ENCODE data around the gene ZNF248.
"Not testable (repeated sequence)": the region's sequence is repeated elsewhere in the genome, so short reads cannot be mapped to it uniquely, and the experiment has no call there.

Gene ZNF248

DNA sequence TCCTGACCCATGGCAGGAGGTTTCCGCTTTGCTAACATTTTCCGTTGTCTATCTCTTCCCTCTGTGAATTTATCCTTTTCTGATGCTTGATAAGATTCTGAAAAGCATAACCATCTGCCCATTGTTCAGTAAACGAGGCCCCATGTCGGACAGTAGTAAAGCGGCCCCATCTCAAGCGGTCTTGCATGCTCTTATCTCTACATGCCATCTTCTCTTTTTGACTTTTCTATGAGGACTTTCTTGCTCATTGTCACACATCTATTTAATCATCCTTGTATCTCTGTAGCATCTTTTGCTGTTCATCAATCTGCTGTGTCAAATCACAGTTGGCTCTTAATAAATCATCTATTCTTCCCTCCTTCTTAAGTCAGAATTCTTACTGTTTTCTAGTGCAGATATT is 37.6 kb downstream of the ZNF248 start:
- DNase-seq: no peak

DNA sequence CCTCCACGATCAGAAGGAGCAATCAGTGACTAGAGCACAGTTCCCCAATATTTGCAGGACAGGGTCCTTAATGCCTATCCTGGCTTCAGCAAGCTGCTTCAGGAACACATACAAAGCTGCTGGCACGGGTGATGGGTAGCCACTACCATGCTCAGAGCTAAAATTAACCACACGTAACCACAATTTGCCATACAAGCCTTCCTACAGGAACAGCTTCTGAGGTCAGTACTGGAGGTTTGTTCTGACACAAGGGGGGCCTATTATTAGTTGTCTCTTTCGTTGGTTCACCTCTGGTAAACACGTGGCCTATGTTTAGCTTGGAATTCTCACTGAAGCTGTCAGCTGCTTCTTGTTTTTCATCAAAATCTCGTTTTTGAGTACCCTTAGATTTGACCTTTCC is 41.1 kb downstream of the ZNF248 start:
- no peak for DNase-seq

DNA sequence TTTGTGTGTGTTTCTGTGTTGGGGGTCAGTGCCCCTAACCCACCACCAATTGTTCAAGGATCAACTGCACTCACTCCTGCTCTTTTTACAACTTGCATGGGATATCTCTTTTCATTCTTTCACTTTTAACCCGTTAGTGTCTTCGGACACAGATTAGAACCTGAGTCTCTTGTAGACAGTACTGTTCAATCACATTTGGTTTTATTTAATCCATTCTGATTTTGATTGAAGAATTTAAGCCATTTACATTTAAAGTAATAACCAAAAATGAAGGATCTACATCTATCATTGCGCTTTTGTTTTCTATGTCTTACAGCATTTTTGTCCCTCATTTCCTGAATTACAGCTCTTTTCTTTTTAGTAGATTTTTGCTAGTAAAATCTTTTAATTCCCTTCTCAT is 43.6 kb downstream of the ZNF248 start:
- DNase-seq: no peak

DNA sequence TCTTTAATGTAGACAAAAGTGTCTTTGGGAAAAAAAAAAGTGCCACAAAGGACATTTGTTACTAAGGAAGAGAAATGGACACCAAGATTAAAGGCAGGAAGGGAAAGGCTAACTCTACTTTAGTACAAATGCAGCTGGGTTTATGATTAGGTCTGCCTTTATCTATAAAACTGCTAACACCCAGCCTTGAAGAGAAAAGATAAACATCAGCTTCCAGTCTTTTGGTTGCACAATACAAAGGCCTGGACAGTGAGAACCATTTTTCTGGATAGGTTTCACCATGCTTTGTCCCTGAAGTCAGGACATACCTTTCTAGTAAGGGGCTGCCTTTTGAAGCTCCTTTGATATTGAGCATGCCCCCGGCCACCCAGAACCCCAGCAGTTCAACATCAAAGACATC is 45.1 kb downstream of the ZNF248 start:
- no peak for DNase-seq

DNA sequence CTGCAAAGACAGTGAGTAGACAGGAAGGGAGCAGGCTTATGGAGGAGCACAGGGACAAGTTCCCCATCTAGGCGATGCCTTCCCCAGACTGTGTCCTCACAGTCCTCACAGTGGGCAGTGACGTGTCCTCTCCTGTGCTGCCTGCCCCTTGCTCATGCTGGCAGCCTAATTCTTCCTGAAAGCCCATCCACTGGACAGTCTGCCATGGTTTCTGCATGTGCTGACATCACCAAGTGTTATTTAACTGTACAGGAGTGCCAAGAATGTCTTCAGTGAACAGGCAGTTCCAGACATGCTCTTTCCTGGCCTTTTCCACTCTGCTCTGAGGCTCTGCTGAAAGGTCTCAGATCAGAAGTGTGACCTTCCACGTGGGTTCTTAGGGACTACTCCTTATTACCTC is 54.1 kb downstream of the ZNF248 start:
- DNase-seq: no peak

DNA sequence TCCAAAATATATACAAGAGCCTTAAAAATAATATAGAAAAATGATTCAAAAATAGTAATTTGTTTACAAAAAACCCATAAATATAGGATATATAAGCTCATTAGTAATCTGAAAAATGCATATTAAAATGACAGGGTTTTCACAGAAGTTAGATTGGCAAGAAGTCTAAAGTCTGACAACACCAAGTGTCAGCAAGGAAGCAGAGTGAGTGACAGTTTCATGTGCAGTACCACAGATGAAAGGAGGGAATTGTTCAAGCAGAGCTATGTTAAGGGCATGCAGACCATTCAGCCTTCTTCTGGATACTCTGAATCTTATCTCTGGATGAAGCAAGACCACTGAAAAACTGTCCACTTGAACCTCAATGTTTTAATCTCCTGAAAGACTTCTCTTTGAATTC is 55.9 kb downstream of the ZNF248 start:
- DNase-seq: no peak

DNA sequence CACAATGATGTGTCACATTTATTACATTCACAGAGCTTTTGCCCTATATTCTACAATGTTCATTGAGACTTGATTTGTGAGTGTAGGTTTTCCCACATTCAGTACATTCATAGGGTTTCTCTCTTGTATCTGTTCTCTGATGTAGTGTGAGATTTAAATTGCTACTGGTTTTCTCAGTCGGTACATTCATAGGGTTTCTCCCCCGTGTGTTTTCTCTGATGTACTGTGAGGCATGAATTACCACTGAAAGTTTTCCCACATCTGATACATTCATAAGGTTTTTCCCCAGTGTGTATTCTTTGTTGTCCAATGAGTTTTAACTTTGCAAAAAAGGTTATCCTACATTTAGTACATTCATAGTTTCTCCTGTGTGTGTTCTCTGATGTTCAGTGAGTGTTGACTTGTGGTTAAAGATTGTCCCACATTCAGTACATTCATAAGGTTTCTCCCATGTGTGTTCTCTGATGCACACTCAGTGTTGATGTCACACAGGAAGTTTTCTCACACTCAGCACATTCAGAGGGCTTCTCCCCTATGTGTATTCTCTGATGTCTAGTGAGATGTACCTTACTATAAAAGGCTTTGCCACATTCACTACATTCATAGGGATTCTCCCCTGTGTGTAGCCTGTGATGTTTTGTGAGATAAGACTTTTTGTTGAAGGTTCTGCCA is 63.0 kb downstream of the ZNF248 start:
- no peak for DNase-seq

DNA sequence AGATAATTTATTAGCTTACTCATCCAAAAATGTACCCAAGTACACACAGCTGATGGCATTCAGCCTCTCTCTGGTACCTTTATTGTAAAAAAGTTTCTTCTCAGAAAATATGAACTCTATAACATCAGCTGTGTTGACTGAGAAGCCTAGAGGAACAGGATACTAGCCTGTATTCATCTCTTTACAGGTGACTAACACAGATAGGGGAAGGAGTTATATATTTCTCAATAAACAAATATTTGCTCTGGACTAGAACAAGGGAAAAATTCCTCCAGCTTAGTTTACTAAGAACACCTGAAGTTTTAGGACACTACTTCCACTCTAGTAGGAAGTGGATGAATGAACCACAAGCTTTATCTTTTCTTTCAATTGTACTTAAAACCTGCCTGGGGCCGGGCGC is 67.8 kb downstream of the ZNF248 start:
- no peak for DNase-seq

DNA sequence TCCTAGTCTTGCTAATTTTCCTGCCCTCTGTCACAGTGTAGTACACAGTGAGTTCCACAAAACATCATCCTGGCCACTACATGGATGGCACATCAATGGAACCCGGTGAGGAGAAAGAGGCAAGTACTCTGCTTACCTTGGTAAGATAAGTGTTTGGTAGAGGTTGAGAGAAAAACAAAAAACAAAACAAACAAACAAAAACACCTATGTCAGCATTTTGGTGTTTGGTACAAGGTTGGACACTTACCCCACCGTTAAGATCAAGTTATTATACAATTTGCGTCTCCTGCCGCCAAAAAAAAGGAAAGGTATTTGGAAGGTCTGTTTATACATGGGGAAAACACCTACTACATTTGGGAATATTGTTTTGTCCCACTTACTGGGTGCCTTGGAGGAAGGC is 72.7 kb downstream of the ZNF248 start:
- no peak for DNase-seq

DNA sequence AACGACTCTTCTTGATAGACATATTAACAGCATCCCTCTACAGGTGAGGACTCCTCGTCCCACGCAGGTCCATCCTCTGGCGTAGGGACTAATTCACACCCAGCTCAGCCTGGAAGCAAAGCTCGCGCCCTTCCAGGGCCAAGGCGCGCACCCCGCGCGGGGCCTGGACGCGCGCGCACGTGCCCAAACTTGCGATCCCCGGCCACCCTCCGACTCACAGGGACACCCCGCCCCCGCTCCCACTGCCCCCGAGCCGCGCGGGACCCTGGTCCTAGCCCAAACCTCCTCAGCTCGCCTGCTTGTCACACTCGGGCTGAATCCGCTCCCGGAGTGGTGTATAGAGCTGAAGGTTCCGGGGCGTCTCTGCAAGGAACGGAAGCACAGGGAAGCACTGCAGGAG is 76.9 kb downstream of the ZNF248 start:
- no peak for DNase-seq

DNA sequence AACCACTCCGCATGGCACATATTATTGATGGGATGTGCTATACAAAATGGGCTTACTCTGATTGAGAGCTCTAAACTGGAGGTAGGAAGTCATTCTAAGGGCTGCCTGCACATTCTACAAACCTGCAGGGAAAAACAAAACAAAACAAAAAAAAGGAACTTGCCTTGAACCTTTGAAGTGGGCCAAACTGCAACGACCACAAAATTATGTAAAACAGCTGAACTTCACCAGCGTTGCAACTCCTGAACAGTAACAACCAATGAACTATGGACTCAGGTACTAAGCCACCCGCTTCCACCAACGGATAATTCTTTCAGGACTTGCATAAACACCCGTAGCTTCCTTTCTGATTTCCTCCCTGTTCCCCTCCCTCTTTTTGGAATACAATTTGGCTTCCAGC is 80.4 kb downstream of the ZNF248 start:
- DNase-seq: no peak

DNA sequence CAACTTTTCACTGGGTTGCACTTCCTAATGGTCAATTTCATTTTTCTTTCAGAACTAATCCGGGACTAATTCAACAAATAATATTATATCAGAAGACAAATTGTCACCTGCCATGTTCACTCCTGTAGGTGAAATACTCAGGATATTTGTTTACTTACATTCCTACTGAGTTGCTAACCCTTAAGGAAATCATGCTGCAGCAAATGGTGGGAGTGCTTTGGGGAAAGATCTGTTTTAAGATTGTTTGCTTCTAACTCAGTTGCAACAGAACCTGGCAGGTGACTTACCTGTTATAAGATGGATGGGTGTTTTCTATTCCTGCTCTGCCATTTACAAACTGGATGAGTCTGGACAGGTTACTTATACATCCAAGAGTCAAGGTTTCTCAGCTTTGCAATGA is 81.8 kb downstream of the ZNF248 start:
- no peak for DNase-seq

DNA sequence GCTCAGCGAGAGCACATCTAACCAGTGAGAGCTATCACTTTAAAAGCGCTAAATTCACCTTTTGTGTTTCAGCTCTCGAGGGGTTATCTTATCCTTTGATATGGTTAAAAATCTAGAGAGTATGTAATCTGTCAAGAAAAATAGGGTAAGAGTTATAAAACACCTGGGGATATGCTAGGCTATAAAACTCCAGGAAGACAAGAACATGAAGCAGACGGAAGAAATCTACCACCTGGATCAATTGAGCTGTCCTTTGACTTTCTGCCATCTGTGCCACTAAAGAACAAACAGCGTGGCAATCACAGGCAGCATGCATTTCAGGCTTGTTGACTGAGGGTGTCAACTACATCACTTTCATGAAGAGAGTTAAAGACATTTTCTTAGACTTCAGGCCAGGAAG is 83.1 kb downstream of the ZNF248 start:
- no peak for DNase-seq

DNA sequence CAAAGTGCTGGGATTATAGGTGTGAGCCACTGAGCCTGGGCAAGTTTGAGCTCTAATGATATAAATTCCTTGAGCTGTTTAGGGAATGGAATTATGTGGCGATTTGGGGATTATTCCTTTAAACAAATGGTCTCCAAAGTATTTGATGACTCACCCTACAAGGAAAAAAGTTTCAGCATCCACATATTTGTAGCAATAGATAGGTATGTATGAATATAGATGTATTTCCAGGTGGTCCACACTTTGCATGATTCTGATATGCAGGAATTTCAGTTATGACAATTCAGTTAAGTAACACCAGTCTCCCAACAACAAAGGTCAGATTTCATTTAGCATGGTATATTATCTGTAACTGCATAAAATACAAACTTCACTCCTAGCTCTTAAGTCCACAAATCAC is 92.2 kb downstream of the ZNF248 start:
- DNase-seq: no peak

DNA sequence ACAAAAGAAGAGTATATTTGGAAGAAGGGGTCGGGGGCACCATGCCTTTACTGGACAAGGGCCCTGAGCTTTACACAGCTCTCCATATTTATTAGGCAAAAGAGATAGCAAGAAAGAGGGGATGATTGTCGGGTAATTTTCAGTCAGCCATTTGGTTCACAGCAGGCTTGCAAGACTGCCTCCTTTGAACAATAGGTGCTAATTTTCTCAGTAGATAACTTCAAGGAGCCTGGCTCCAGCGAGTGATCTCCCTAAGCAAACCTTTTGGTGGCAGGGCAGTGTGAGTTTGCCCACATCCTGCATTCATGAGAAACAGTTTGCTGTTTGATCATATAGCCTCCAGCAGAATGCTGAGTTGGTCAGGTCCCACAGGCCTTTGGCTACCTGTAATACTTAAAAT is 94.3 kb downstream of the ZNF248 start:
- DNase-seq: no peak

DNA sequence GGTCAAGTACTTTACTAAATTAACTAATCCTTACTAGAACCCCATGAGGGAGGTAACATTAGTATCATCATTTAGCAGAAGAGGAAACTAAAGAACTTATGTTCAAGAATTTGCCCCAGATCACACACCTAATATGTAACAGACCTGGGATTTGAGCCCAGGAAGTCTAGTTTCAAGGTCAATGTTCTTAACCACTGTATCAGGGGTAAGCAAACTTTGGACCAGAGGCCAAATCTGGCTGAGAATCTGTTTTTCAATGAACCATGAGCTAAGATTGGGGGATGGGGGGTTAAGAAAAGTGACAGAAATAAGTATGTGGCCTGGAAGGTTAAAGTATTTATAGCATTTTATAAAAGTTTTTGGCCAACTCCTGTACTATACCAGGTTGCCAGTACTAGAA is 95.1 kb downstream of the ZNF248 start:
- DNase-seq: no peak

DNA sequence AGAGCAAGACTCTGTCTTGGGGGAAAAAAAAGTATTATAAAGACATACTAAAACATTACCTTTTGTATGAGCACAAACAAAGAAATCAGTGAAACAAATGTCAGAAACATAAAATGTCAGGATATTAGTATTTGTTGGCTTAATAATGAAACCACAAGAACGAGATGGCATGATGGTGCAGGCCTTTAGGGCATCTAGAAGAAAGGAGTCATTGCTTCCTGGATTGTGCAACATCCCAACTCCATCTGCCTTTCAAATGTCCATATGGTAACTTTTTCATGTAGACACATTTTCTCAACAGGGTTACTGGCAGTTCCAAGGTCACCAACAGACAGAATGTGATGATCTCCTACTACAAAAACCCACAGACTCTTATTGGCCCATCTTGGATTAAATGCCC is 96.6 kb downstream of the ZNF248 start:
- no peak for DNase-seq

DNA sequence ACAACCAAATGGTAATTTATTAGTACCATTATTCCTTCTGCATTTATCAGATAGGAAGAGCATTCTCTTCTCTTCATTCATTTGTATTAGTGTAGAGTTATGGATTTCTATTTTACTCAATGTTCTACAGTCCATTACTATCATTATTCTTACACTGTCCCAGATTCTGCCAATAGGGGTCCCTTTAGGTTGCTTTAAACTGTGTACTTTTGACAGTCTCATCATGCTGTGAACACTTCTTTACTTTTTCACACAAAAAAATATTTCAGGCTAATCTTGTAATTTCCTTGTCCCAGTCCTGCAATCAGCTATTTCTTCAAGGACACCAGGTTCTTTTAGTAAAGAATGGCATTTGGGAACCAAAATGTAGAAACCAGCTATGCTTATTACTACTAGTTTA is 99.3 kb downstream of the ZNF248 start:
- no peak for DNase-seq

DNA sequence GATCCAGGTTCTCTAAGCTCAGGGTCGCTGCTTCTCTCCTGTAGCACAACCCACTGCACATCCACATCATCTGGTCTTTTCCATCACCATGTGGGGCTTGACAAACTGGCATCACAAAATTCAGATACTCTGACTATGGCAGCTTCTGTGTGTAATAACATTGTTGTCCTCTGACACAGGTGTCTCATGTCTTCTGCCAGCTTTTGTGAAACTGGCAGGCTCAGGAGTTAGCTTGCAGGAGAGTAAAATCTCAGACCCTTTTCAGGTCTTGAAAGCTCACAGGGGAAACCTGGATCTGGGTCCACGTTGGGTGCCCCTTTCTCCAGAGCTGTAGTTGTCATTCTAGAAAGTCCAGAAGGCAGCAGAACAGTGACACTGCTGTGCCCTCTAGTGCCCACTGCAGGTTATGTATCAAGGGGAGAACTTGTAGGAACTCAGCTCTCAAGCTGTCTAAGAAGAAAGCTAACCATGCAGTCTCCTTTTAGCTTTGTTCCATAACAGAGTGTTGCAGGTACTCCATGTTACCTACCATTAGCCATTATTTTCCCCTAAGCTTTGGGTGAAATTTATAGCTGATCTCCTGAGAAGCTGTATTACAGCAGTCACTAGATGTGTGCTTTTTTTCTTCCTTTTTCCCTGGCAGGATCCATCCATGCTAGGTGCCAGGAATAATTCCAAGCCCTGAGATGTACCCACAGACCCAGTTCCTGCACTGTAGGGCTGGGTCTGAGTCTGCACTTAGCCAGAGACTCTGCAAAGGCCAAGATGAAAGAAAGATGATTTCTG is 102.7 kb downstream of the ZNF248 start:
- no peak for DNase-seq

DNA sequence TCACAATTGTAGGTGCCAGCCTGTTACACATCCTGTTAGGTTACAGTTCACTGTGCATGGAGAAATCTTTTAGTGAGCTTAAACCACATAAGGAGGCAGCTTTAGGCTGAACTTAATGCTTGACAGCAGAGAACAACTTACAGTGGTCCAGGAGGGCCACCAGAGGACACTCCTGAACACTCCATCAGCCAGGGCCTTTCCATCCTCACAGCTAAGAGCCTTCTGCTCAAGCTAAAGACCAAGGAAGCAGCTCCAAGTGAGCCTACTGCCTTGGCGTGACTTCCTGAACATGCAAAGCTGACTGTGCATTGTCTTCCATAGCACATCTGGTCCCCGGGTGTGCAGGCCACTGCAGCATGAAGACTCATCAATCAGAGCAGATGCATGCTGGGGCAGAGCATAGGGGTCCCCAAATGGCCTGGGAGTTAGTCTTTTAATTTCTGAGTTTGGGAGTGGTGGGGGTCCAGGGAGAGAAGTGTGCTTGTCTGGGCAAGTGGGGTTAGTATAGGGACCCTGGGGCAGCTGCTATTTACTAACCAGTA is 105.0 kb downstream of the ZNF248 start:
- DNase-seq: no peak

DNA sequence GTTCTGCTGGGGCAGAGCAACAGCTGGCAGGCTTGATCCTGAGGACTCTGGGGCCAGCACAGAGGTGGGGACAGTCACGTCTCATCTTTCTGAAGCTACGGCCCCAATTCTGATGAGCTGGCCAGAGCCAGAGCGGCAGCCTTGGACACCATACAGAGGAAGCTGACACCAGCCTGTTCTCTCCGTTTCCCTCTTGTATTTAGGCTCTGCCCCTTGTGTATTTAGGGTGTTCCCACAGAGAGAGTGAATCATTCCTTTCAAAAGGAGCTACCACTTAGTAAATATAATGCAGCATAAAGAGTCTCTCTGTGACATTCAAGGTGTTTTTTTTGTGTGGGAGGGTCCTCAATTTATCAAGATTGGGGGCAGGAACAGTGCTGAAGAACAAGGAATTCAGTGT is 109.2 kb downstream of the ZNF248 start:
- DNase-seq: no peak

DNA sequence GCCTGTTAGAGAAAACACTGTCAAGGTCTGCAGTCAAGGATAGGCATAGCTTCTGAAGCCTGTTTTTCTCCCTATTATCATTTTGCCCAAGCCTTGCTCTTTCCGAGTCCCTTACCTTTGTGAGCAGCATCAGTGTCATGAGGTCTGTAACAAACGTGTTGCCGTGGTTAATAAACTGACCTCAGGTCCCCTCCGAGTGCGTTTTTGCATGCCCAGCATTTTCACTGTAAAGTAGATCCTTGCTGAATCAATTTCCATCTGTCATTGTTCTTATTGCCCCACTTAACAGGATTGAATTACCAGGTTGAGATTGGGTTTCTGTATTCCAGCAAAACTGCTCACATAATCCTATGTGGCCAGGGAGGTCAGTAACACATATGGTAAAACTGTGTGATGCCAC is 110.3 kb downstream of the ZNF248 start:
- no peak for DNase-seq

DNA sequence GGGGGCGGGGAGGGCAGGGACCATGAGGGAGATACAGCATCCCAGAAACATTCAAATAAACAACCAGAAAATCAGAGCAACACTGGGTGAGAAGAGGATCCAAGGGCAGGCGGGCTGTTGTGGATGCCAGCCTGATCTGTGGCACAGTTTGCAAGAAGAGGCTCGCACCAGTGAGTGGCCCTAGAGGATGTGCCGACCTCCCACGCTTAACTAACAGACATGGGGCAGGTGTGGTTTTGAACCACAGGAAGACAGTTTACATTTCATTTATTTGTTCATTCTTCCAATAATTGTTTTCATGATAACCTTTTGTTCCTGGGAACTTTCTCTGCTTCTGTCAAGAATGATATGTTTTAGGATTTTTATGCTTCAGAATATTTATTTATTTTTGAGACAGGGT is 115.6 kb downstream of the ZNF248 start:
- DNase-seq: no peak

DNA sequence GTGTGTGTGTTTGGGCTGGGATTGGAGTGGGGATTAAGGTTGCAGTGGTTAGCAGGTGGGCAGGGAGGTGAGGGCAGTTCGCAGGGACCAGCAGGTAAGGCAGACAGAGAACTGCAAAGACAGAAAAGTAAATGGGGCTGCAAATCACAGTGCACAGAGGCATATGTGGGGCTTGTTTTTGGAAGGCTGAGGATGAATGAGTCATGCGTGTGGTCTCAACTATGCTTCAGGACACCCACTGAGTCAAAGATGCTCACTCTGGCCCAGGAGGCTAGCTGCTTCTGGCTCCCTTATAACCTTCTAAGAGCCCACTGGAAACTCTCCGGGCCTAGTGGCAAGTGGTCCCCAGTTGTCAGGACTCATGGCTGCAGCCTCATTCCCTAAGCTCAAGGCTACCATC is 118.2 kb downstream of the ZNF248 start:
- DNase-seq: no peak

DNA sequence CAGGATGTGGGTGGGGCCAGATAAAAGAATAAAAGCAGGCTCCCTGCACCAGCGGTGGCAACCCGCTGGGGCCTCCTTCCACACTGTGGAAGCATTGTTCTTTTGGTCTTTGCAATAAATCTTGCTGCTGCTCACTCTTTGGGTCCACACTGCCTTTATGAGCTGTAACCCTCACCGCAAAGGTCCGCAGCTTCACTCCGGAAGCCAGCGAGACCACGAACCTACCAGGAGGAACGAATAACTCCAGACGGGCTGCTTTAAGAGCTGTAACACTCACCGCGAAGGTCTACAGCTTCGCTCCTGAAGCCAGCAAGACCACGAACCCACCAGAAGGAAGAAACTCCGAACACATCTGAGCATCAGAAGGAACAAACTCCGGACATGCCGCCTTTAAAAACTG is 119.2 kb downstream of the ZNF248 start:
- DNase-seq: not testable (repeated sequence)
